Left lung (tissue), 10 donors: ENCODE measurements around the gene TMTC2. TPM values are rescaled to one million over a fixed set of nuclear protein-coding genes. Genes with fewer than 3 reads are reported as not detected.
A peak's percentile ranks its signal among the peaks of the same experiment; 100 is the strongest.

Experiments used
- ATAC-seq: fragments of 200-7000 bp; cut with Tn5 transposase; one replicate; pipeline ENCODE4 v1.9.1; 2020; ENCODE audit warnings: moderate library complexity
- DNase-seq, 4 donors: peaks; one replicate each; pipeline ENCODE4 v3.0.0-alpha.2; 2013 to 2020
- H3K27ac ChIP-seq, 2 donors: fragments of 200-600 bp; sonication (generic) in 1 of 2; one replicate each; pipeline versions ENCODE4 v1.5.0 to v1.8.0; 2020 to 2021
- H3K27me3 ChIP-seq, 2 donors: fragments of 200-600 bp; sonication (generic) in 1 of 2; one replicate each; pipeline versions ENCODE4 v1.5.0 to v1.8.0; 2020 to 2021
- H3K36me3 ChIP-seq, 2 donors: fragments of 200-600 bp; sonication (generic) in 1 of 2; one replicate each; pipeline versions ENCODE4 v1.5.0 to v1.8.0; 2020 to 2021
- H3K4me1 ChIP-seq, 2 donors: fragments of 200-600 bp; one replicate each; pipeline ENCODE4 v1.8.0; 2021
- H3K4me3 ChIP-seq, 2 donors: fragments of 200-600 bp; sonication (generic) in 1 of 2; one replicate each; pipeline versions ENCODE4 v1.5.0 to v1.8.0; 2020 to 2021; ENCODE audit warnings: mild to moderate bottlenecking in 1 of 2
- H3K9me3 ChIP-seq, 2 donors: fragments of 200-600 bp; sonication (generic) in 1 of 2; one replicate each; pipeline versions ENCODE4 v1.5.0 to v1.8.0; 2020 to 2021
- intact Hi-C, 2 donors: fragments of 100-400 bp; cut with DNase I; formaldehyde crosslinking; loops; one replicate each; pipeline versions ENCODE4 v1.11.2 to v1.14.2; 2022
- polyA plus RNA-seq, 6 donors: library from polyadenylated mRNA; unstranded; fragments of 120-200 nt; gene quantifications; one replicate each; pipeline ENCODE4 v1.2.1, GENCODE V29; 2013; ENCODE audit not compliant: insufficient read length in 6 of 6
- total RNA-seq, 2 donors: library from RNA; stranded (reverse); fragmentation: NEBNext Ultra II Directional; extraction: Animal tissue kit (Norgen Biotek cat#: 25700); gene quantifications; one replicate each; pipeline ENCODE4 v1.2.1, GENCODE V29; 2021
- TF ChIP-seq, protein P1 (sequence below), 2 donors: fragments of 200-600 bp; sonication (generic) in 1 of 2; IDR thresholded peaks; one replicate each; pipeline versions ENCODE4 v1.5.0 to v1.8.0; 2021; ENCODE audit warnings: antibody characterized with exemption in 2 of 2
- donor health status: DM: no; HTN: yes; CAD: no.
- donor health status: DM: no; HTN: no; CAD: no.

TMTC2 gene
- total and polyA plus RNA-seq, 8 donors = 17.2 to 46.1 (median 39.3) TPM

GRCh38 chr12:83015390-83016217, 328.9 kb downstream of the TMTC2 start:
- DNase-seq = peak in 2 of 4 donors; percentile 57 to 71
- ATAC-seq = peak; percentile 38
- peak overlapping the region in 1 of 2 donors; percentile 2 for H3K4me3 ChIP-seq

GRCh38 chr12:83016218-83016835, 329.6 kb downstream of the TMTC2 start:
- peak; percentile 95 for ATAC-seq
- H3K4me3 ChIP-seq = peak overlapping the region in 1 of 2 donors; percentile 2
- peak overlapping the region; percentile 39 to 65 for H3K27ac ChIP-seq
- peak in 2 of 4 donors; percentile 32 to 75 for DNase-seq
- intact Hi-C loops = no loop called here
- peaks cover 0 to 9% of the 10 kb centered on the region in 2 donors for H3K4me1 ChIP-seq
- H3K27me3 ChIP-seq = no peaks in the 10 kb centered on the region
- TF ChIP-seq, protein P1, sequence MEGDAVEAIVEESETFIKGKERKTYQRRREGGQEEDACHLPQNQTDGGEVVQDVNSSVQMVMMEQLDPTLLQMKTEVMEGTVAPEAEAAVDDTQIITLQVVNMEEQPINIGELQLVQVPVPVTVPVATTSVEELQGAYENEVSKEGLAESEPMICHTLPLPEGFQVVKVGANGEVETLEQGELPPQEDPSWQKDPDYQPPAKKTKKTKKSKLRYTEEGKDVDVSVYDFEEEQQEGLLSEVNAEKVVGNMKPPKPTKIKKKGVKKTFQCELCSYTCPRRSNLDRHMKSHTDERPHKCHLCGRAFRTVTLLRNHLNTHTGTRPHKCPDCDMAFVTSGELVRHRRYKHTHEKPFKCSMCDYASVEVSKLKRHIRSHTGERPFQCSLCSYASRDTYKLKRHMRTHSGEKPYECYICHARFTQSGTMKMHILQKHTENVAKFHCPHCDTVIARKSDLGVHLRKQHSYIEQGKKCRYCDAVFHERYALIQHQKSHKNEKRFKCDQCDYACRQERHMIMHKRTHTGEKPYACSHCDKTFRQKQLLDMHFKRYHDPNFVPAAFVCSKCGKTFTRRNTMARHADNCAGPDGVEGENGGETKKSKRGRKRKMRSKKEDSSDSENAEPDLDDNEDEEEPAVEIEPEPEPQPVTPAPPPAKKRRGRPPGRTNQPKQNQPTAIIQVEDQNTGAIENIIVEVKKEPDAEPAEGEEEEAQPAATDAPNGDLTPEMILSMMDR (IDR thresholded peaks at IDR 0.05) = no peak
- no peaks in the 10 kb centered on the region for H3K9me3 ChIP-seq
- H3K36me3 ChIP-seq = no peaks in the 10 kb centered on the region

More at GRCh38 chr12:83015390-83016217, 328.9 kb downstream of the TMTC2 start:
- H3K27me3 ChIP-seq = no peaks in the 10 kb centered on the region
- H3K4me1 ChIP-seq = peaks cover 0 to 9% of the 10 kb centered on the region in 2 donors
- peaks cover 0 to 4% of the 10 kb centered on the region in 2 donors for H3K9me3 ChIP-seq
- intact Hi-C loops = no loop called here
- H3K27ac ChIP-seq = peak overlapping the region; percentile 39 to 65
- no peaks in the 10 kb centered on the region for H3K36me3 ChIP-seq
- TF ChIP-seq, protein P1 (IDR thresholded peaks at IDR 0.05) = no peak

GRCh38 chr12:83016991-83017390, 330.3 kb downstream of the TMTC2 start:
- no peaks in the 10 kb centered on the region for H3K36me3 ChIP-seq
- H3K4me3 ChIP-seq = no peak overlapping the region
- intact Hi-C loops = no loop called here
- no peaks in the 10 kb centered on the region for H3K27me3 ChIP-seq
- TF ChIP-seq, protein P1 (IDR thresholded peaks at IDR 0.05) = no peak
- DNase-seq = no peak
- peaks cover 0 to 9% of the 10 kb centered on the region in 2 donors for H3K4me1 ChIP-seq
- ATAC-seq = no peak
- no peaks in the 10 kb centered on the region for H3K9me3 ChIP-seq
- H3K27ac ChIP-seq = no peak overlapping the region

GRCh38 chr12:83018088-83018487, 331.4 kb downstream of the TMTC2 start:
- TF ChIP-seq, protein P1 (IDR thresholded peaks at IDR 0.05) = no peak
- Histone ChIP-seq H3K27ac (no peak overlapping the region), H3K4me3 (no peak overlapping the region), H3K36me3 (no peaks in the 10 kb centered on the region), H3K4me1 (peaks cover 0 to 9% of the 10 kb centered on the region in 2 donors), H3K27me3 (no peaks in the 10 kb centered on the region), H3K9me3 (no peaks in the 10 kb centered on the region)
- intact Hi-C loops = no loop called here
- DNase-seq (peak in 1 of 4 donors; percentile 11), ATAC-seq (no peak)
